Activated T-helper 1 cell treated with Interleukin-2 at 50 U/mL for 16 hours (primary cell): ENCODE results near the gene KIAA0930.

ENCODE experiments used
- DNase-seq: peaks from one replicate; pipeline ENCODE4 v3.0.0-alpha.2; 2020; ENCODE audit warnings: low read depth

KIAA0930 gene

GRCh38 chr22:45237065-45237990, 3.4 kb downstream of the KIAA0930 start:
- no peak for DNase-seq

DNA sequence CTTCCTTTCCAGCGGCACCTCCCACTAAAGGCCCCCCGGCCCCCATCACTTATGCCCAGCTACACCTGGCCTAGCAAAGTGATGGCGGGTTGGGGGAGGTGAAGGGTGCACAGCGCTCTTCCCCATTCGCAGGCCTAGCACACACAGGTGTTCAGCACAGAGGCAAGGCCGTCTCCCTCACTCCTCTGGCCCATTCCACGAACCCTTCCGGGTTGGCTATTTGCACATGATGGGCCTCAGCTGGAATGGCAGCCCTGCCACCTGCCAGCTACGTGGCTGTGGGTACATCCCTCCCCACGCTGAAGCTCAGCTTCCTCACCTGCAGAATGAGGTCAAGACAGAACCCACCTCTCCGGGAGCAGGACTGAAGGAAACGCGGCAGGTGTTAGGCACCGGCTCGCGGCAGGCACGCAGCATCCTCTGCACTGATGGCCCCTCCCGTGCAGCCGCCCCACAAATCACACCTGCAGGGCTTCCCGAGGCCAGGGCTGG, 4.8 kb downstream of the KIAA0930 start:
- no peak for DNase-seq

DNA sequence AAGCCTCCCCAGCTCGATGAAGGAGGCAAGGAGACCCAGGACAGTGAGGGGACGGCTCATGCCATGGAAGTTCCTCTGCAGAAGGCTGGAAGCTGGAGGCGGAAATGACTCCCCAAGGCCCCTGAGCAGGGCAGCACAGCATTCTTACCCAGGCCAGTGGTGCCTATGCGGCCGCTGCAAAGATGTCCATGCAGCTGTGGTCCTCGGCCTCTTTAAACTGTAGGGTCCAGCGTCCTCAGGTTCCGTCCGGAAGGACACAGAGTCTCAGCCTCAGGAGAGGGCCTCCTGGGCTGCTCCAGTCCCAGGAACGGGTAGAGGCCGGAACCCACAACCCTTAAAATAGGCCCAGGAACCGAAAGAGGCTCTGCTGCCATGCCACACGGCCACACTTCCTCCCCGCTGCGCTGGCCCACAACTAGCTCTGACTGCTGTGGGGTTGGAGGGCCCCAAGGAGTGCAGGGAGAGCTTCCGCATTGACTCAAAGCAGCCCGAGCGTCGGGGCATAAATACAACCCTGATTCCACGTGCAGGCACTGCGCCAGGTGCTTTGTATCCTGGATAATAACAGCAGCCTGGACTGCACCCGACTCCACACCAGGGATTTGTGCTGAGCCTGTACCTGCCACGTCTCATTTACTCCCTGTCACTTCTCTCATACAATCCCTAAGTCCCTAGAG, 5.5 kb downstream of the KIAA0930 start:
- no peak for DNase-seq

DNA sequence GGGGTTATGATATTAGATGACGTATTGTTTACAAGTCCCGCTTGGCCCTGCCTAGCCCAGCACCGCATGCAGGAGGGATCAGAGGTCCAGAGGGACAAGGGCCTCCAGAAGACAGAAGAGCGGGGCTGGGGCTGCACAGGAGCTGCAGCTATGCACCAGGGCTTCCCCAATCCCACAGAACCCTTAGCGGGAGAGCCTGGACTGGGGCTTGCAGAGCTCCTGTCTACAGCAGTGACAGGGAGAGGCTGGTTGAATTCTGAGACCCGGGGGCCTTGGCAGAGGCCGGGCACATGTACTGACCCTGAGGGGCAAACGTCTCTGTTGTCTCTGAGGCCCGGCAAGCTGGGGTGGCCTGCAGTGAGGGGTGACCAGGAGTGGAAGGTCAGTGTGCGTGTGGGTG, 6.9 kb downstream of the KIAA0930 start:
- DNase-seq: no peak

DNA sequence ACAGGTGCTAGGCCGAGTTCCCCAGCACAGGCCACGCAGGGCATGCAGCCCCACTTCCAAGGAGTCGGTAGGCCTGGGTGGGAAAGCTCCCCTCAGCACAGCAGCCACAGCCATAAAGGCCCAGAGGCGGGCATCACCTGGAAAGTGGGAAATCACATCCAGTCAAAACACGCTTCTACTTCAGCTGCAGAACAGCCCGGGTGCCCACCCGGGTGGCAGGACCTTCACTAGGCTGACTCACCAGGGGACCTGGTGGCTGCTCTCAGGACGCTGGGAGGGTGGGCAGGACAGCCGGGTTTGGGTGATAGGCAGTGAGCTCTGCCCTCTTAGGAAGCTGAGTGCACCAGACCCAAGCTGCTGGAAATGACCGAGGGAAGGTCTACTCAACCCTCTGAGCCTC, 7.3 kb downstream of the KIAA0930 start:
- no peak for DNase-seq

- DNase-seq: no peak
Measured at GRCh38 chr22:45231293-45231692, 9.4 kb downstream of the KIAA0930 start.

DNA sequence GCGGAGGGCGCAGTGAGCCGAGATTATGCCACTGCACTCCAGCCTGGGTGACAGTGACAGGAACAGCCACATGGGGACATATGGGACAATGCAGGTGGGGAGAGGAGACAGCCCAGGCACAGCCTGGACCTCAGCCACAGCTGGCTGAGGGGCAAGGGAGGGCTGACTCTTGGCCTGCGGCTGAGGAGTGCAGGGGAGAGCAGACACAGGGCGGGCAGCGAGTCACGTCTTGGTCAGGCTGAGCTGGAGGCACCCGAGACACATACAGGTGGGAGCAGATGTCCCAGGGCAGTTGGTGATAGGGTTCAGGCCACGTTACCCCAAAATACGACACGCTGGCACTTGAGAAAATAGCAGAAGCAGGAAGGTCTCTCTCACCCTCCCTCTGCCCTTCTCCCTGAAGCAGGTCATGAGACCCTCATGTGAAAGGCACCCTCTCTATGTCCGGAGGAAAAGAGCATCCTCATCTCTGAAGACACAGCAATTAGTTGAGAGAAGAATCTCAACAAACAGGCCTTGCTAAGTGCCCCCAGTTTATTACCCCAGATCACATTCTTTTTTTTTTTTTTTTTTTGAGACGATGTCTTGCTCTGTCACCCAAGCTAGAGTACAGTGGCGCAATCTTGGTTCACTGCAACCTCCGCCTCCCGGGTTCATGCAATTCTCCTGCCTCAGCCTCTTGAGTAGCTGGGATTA, 10.5 kb downstream of the KIAA0930 start:
- no peak for DNase-seq

GRCh38 chr22:45229181-45229580, 11.5 kb downstream of the KIAA0930 start:
- no peak for DNase-seq

- DNase-seq: no peak
Measured at GRCh38 chr22:45228401-45228754, 12.3 kb downstream of the KIAA0930 start.

DNA sequence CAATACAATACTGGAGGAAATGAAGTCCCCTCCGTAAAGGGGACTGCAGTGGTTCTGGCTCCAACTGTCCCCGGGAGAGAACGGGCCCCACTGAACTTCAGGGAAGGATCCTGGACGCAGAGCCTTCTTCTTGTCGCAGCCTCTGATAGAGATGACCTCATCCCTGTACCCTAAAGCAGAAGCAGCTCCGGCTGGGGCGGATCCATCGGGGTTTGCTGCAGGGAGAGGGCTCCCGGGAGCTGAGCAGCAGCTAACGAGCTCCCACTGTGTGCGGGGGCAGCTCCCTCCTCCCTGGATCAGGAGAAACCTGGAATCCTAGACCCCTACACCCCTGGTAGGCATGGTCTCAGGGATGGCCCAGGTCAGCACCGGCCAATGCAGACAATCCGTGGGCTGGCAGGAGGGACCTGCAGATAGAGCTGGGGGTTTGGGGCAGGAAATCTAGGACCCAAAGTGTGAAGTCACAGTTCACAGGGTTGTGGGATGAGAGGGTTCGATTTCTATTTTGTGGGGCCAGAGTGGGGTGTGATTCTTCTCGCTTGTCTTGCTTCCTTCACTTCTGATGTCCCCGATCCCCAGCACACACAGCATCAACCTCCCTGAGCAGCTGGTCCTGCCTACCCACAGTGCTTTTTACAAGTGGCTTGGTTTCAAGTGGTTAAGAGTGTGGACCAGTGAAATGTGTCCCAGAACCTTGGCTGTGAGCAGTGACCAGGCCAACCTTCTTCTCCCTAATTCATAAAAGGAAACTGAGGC, 12.9 kb downstream of the KIAA0930 start:
- DNase-seq: no peak

- no peak for DNase-seq
Measured at GRCh38 chr22:45226503-45227186, 14.0 kb downstream of the KIAA0930 start.

DNA sequence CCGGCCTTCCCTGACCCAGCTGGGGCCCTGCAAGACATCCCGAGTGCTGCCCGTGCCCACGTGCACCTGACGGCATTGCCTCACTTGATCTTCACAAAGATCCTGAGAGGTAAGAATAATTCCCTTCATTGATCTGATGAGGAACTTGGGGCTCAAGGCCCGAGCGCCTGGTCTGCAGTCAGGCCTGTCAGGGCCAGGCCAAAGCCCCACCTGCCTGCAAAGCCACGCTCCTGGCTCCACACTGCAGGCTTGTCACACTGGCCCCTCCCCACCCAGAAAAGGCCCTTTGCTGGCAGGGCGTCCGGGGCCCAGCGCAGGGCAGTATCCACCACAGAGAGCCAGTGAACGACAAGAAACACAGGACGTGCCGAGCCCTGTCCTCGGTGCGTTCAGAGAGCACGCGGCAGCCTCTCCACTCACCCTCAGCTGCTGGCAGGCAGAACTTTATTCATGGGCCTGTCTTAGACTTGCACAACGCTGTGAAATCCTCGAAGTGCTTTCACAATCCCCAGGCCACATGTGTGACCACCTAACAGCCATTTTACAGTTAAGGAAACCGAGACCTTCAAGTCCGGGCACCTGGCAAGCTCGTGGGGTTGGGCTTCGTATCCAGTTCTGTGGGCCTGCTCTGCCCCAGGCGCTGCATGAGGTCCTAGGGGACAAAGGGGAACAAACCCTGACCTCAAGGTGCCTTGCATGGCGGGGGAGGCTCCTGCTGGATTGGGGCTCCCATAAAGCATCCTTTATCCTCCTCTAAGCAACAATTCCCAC, 14.8 kb downstream of the KIAA0930 start:
- DNase-seq: no peak

DNA sequence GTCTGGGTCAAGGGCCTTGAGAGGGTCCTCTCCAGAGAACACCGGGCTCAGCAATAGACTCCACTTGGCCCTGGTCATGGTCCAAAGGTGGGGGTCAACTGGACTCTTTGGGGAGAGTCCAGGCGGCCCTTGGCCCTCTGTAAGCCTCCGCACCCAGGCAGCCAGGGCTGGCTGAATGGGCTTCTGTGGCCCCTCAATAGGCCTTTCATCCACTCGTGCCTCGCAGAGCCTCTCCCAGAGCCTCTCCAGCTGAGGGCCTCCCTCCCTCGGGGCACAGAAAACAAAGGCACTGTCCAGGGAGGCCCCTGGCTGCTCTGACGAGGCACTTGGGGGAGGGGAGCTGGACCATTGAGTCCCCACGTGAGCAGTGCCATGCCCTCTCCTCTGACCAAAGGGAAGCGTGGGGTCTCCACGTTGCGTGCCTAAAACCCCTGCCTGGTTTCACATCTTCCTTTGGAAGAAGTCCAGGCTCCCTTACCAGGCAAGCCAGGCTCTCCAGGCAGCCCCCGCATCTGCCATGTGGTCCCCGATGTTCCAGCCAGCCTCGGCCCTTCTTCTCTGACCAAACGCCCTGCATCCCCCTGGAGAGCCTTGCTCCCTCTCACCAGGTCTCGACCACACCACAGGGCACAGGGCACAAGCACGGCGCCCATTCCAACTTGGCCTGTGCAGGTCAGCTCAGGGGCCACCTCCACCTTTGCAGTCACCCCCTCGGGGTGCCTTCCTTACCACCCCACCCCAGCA, 15.5 kb downstream of the KIAA0930 start:
- no peak for DNase-seq

GRCh38 chr22:45224331-45224730, 16.4 kb downstream of the KIAA0930 start:
- DNase-seq: no peak

GRCh38 chr22:45223304-45224117, 17.2 kb downstream of the KIAA0930 start:
- DNase-seq: no peak

GRCh38 chr22:45221201-45221600, 19.5 kb downstream of the KIAA0930 start:
- no peak for DNase-seq

DNA sequence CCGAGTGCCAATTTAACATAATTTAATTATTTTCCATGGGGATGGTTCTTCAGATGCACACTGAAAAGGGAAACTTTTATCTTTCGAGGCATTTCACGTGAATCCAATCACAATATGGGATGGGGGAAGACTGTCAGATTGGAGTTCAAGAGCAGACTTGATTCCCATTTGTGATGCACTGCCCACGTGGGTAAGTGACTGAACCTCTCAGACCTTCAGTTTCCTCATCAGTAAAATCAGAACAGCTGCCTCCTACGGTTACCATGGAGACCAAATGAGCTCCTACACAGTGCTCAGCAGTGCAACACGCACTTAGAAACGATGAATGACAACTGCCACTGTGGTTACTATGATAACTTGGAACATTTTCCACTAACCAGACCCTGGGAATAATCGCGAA, 21.7 kb downstream of the KIAA0930 start:
- no peak for DNase-seq

GRCh38 chr22:45217806-45218205, 22.9 kb downstream of the KIAA0930 start:
- DNase-seq: no peak

DNA sequence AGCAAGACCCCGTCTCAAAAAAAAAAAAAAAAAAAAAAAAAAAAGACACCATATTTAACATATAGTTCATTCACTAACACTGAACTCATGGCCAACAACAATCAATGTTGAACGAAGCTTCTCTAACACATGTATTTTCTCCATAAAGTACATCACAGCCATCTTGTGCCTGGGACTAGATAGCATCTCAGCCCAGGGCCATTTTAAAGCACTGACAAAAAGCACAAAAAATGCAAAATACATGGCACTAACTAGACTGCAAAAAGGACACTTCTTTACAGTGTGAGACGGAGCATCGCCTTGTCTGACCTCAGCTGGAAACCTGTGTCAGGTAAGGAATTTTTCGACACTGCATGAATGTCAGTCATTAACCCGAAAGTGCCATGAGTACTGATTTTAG, 23.3 kb downstream of the KIAA0930 start:
- no peak for DNase-seq
